SU-DHL-6 (cell line): Measurements from ENCODE around the gene FSTL4.

ENCODE experiments used
- CTCF ChIP-seq: fragments of 200-600 bp; sonication (generic); IDR thresholded peaks from one replicate; pipeline ENCODE4 v1.5.1; 2017; ENCODE audit warnings: antibody characterized with exemption, mild to moderate bottlenecking, low read length, moderate library complexity; ENCODE audit not compliant: insufficient read depth, poor library complexity, severe bottlenecking
- EZH2phosphoT487 ChIP-seq: fragments of 200-600 bp; sonication (generic), shearing (Covaris generic); conservative IDR thresholded peaks from 2 replicates; pipeline ENCODE4 v1.6.1; 2018; ENCODE audit warnings: mild to moderate bottlenecking, antibody characterized with exemption, low read length, moderate library complexity, mixed read lengths

- no peak for TF ChIP-seq CTCF
- no peak for TF ChIP-seq EZH2phosphoT487
Observed at GRCh38 chr5:133236976-133237375, 375.4 kb downstream of the FSTL4 start.
